NCI-H2029 treated with DMSO at 0.1 percent for 48 hours (cell line): Measurements from ENCODE around the gene GSTO2.

Experiments used
- DNase-seq: peaks from one replicate; lab custom pipeline; 2025; lab: John Stamatoyannopoulos, UW

The GSTO2 gene

GRCh38 chr10:104281694-104282093 is 12.7 kb downstream of the GSTO2 start:
- no peak for DNase-seq

- no peak for DNase-seq
Measured at GRCh38 chr10:104284846-104285245, 15.9 kb downstream of the GSTO2 start.

- DNase-seq, result no peak
Measured at GRCh38 chr10:104286939-104287338, 18.0 kb downstream of the GSTO2 start.

- no peak for DNase-seq
Measured at GRCh38 chr10:104288355-104288754, 19.4 kb downstream of the GSTO2 start.

GRCh38 chr10:104291439-104291951 is 22.5 kb downstream of the GSTO2 start:
- DNase-seq, result peak; percentile 5

GRCh38 chr10:104293011-104293410 is 24.0 kb downstream of the GSTO2 start:
- no peak for DNase-seq

GRCh38 chr10:104293781-104294321 is 24.9 kb downstream of the GSTO2 start:
- DNase-seq, result no peak

GRCh38 chr10:104296687-104297436 is 27.9 kb downstream of the GSTO2 start:
- DNase-seq, result no peak

GRCh38 chr10:104297697-104298660 is 29.0 kb downstream of the GSTO2 start:
- DNase-seq, result no peak

GRCh38 chr10:104299031-104299904 is 30.3 kb downstream of the GSTO2 start:
- no peak for DNase-seq

- no peak for DNase-seq
Measured at GRCh38 chr10:104300002-104300735, 31.2 kb downstream of the GSTO2 start.

- DNase-seq, result peak; percentile 13
Measured at GRCh38 chr10:104300736-104301292, 31.8 kb downstream of the GSTO2 start.

- DNase-seq, result no peak
Measured at GRCh38 chr10:104301907-104302690, 33.1 kb downstream of the GSTO2 start.

GRCh38 chr10:104303594-104304355 is 34.8 kb downstream of the GSTO2 start:
- DNase-seq, result no peak

GRCh38 chr10:104304356-104304745 is 35.4 kb downstream of the GSTO2 start:
- DNase-seq, result no peak

GRCh38 chr10:104304927-104305326 is 35.9 kb downstream of the GSTO2 start:
- DNase-seq, result no peak

- DNase-seq, result no peak
Measured at GRCh38 chr10:104306897-104307296, 37.9 kb downstream of the GSTO2 start.

- DNase-seq, result no peak
Measured at GRCh38 chr10:104307576-104308438, 38.8 kb downstream of the GSTO2 start.
